HepG2 (cell line): ENCODE results near the gene PALM. TPM values are rescaled to one million over a fixed set of nuclear protein-coding genes. Genes with fewer than 3 reads are reported as not detected.

Experiments
- CHD4 ChIP-seq: fragments of 200-600 bp; sonication (generic); IDR thresholded peaks from 2 replicates; pipeline ENCODE4 v1.7.0; 2017; ENCODE audit warnings: mild to moderate bottlenecking, low read length, borderline replicate concordance
- FLYWCH1 ChIP-seq: sonication (generic); formaldehyde crosslinking; IDR thresholded peaks from 2 replicates; pipeline ENCODE4 v1.8.1; 2023; ENCODE audit warnings: mild to moderate bottlenecking, missing genetic modification reagents
- FOXM1 ChIP-seq: sonication (generic); formaldehyde crosslinking; IDR thresholded peaks from 2 replicates; pipeline ENCODE4 v1.5.0; 2020; ENCODE audit warnings: missing genetic modification reagents
- GPN1 ChIP-seq: sonication (generic); formaldehyde crosslinking; IDR thresholded peaks from 2 replicates; pipeline ENCODE4 v1.5.1; 2020; ENCODE audit warnings: missing genetic modification reagents, borderline replicate concordance
- HDAC6 ChIP-seq: fragments of 200-600 bp; sonication (generic); IDR thresholded peaks from 2 replicates; pipeline ENCODE4 v1.7.0; 2017; ENCODE audit warnings: mild to moderate bottlenecking, antibody characterized with exemption, low read length, low read depth
- HNF4G ChIP-seq, 2 experiments: sonication (generic) in 1 of 2; formaldehyde crosslinking in 1 of 2; IDR thresholded peaks; 2 replicates each; pipeline versions ENCODE4 v1.4.0 to v1.6.1; 2011 to 2020; ENCODE audit warnings: borderline replicate concordance in 2 of 2, low read depth in 2 of 2, mild to moderate bottlenecking in 2 of 2, low read length in 1 of 2, missing genetic modification reagents in 1 of 2, moderate library complexity in 1 of 2
- IKZF5 ChIP-seq: IDR thresholded peaks from 2 replicates; pipeline ENCODE4 v1.6.1; 2018; ENCODE audit warnings: missing genetic modification reagents, mild to moderate bottlenecking, missing compliant biosample characterization
- IRF2 ChIP-seq: IDR thresholded peaks from 2 replicates; pipeline ENCODE4 v1.6.1; 2018; ENCODE audit warnings: missing genetic modification reagents, missing compliant biosample characterization
- MAFG ChIP-seq: sonication (generic); formaldehyde crosslinking; IDR thresholded peaks from 2 replicates; pipeline ENCODE4 v1.5.1; 2020; ENCODE audit warnings: mild to moderate bottlenecking, missing genetic modification reagents
- MLLT10 ChIP-seq: sonication (generic); formaldehyde crosslinking; IDR thresholded peaks from 2 replicates; pipeline ENCODE4 v1.4.0; 2020; ENCODE audit warnings: missing genetic modification reagents
- ONECUT2 ChIP-seq: sonication (generic); formaldehyde crosslinking; IDR thresholded peaks from 2 replicates; pipeline ENCODE4 v1.4.0; 2020; ENCODE audit warnings: missing genetic modification reagents
- RELA ChIP-seq: sonication (generic); formaldehyde crosslinking; IDR thresholded peaks from 2 replicates; pipeline ENCODE4 v1.4.0; 2020; ENCODE audit warnings: missing genetic modification reagents
- SOX5 ChIP-seq: IDR thresholded peaks from 2 replicates; pipeline ENCODE4 v1.6.1; 2016; ENCODE audit warnings: borderline replicate concordance
- STAG1 ChIP-seq: sonication (generic); formaldehyde crosslinking; IDR thresholded peaks from 2 replicates; pipeline ENCODE4 v1.4.0; 2020; ENCODE audit warnings: missing genetic modification reagents
- TCF12 ChIP-seq, 2 experiments: fragments of 450-650 bp in 1 of 2; sonication (generic) in 1 of 2; formaldehyde crosslinking in 1 of 2; IDR thresholded peaks; 2 replicates each; pipeline versions ENCODE4 v1.6.1 to v1.8.0; 2017 to 2022; ENCODE audit warnings: antibody characterized with exemption in 1 of 2, mild to moderate bottlenecking in 1 of 2, missing genetic modification reagents in 1 of 2, moderate library complexity in 1 of 2
- ZNF224 ChIP-seq: sonication (generic); formaldehyde crosslinking; IDR thresholded peaks from 2 replicates; pipeline ENCODE4 v1.5.0; 2020; ENCODE audit warnings: mild to moderate bottlenecking, missing genetic modification reagents
- ZNF230 ChIP-seq: sonication (generic); formaldehyde crosslinking; IDR thresholded peaks from 2 replicates; pipeline ENCODE4 v1.4.0; 2020; ENCODE audit warnings: mild to moderate bottlenecking, missing genetic modification reagents
- ZNF333 ChIP-seq: sonication (generic); formaldehyde crosslinking; IDR thresholded peaks from 2 replicates; pipeline ENCODE4 v1.4.0; 2020; ENCODE audit warnings: mild to moderate bottlenecking, missing genetic modification reagents, borderline replicate concordance
- ZNF431 ChIP-seq: sonication (generic); formaldehyde crosslinking; IDR thresholded peaks from 2 replicates; pipeline ENCODE4 v1.9.0; 2022; ENCODE audit warnings: missing genetic modification reagents, low read depth, mild to moderate bottlenecking, borderline replicate concordance
- ZNF496 ChIP-seq: sonication (generic); formaldehyde crosslinking; IDR thresholded peaks from 2 replicates; pipeline ENCODE4 v1.8.1; 2023; ENCODE audit warnings: mild to moderate bottlenecking, moderate library complexity, missing genetic modification reagents; ENCODE audit not compliant: insufficient replicate concordance
- ZNF674 ChIP-seq: sonication (generic); formaldehyde crosslinking; IDR thresholded peaks from 2 replicates; pipeline ENCODE4 v1.5.0; 2020; ENCODE audit warnings: low read depth, mild to moderate bottlenecking, missing genetic modification reagents
- ZNF704 ChIP-seq: sonication (generic); formaldehyde crosslinking; IDR thresholded peaks from 2 replicates; pipeline ENCODE4 v1.8.1; 2023; ENCODE audit warnings: mild to moderate bottlenecking, inconsistent platforms, moderate library complexity, missing genetic modification reagents, borderline replicate concordance
- ZNF792 ChIP-seq: IDR thresholded peaks from 2 replicates; pipeline ENCODE4 v1.6.1; 2016
- polyA plus RNA-seq, 8 experiments: library from polyadenylated mRNA; depleted of rRNA in 3 of 8; stranded (reverse) in 7 of 8; unstranded in 1 of 8; fragments of >200 nt; fragmentation: Illumina TruSeq in 4 of 8; extraction: Trizol in 4 of 8; gene quantifications; 2 replicates each; pipeline versions ENCODE4 v1.2.1 to v1.2.3, GENCODE V29; 2011 to 2016; ENCODE audit warnings: low read depth in 4 of 8, missing spikeins in 1 of 8, mixed read lengths in 1 of 8; ENCODE audit not compliant: insufficient read depth in 1 of 8
- total RNA-seq, 5 experiments: library from RNA; depleted of rRNA; stranded (reverse); fragments of >200 nt; fragmentation: Illumina TruSeq; extraction: Trizol; gene quantifications; 2 replicates each; pipeline ENCODE4 v1.2.3, GENCODE V29; 2016; ENCODE audit warnings: low read depth in 1 of 5
- TF ChIP-seq, protein P1 (sequence below): sonication (generic); formaldehyde crosslinking; IDR thresholded peaks from 2 replicates; pipeline ENCODE4 v1.4.0; 2020; ENCODE audit warnings: missing genetic modification reagents
- TF ChIP-seq, protein P2 (sequence below): IDR thresholded peaks from 2 replicates; pipeline ENCODE4 v1.6.1; 2012; ENCODE audit warnings: inconsistent platforms

Gene PALM
- total and polyA plus RNA-seq, 2 of the 13 experiments (the other 11 are each of a cell fraction or from before 2014, with no cell fraction given), result 4.0 to 9.7 TPM

DNA sequence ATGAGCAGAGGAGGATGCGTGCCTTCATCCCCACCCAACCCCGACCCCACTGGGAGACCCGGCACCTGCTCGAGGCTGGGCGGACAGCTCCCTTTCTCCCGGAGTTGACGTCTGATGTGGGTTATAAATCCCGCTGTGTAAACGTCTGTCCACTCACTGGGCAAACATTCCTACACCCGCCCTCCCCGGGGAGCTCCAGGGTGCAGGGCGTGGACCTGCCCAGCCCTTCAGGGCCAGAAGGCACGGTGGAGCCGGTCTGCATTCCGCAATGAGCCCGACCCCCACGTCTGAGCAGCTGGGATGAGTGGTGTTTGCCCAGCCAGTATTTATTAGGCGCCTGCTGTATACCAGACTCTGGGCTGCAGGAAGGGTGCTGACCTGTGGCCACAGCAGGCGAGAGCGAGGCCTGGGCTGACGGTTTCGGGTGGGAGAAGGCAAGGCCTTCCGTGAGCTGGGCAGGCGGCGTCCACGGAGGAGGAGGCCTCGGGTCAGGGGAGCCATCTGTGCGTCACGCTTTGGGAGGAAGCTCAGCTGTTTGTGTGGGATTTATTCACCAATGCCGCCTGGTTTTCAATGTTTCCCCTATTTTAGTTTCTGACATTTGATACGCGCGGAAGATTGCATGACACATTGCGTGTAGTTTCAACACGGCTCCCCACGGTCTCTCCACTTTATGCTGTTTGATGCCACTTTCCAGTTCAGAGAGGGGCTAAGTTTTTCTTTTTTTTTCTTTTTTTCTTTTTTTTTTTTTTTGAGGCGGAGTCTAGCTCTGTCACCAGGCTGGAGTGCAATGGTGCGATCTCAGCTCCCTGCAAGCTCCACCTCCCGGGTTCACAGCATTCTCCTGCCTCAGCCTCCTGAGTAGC lies 44.1 kb downstream of the PALM start (continued):
- TF ChIP-seq HDAC6 (no peak), RELA (CRISPR knock-in tag) (no peak), ZNF230 (no peak), CHD4 (no peak), GPN1 (CRISPR knock-in tag) (no peak), ZNF333 (CRISPR knock-in tag) (no peak), ZNF674 (CRISPR knock-in tag) (no peak), STAG1 (CRISPR knock-in tag) (no peak), ZNF431 (CRISPR knock-in tag) (no peak), IRF2 (no peak; the same call in 1 of the 2 replicates), ZNF792 (CRISPR knock-in tag) (no peak), FLYWCH1 (CRISPR knock-in tag) (no peak), SOX5 (CRISPR knock-in tag) (peak; percentile 57; the same call in 1 of the 2 replicates), FOXM1 (CRISPR knock-in tag) (no peak), ONECUT2 (CRISPR knock-in tag) (no peak), IKZF5 (0 out of 2 replicates have a peak, but pooled peaks have one; percentile 25), ZNF704 (CRISPR knock-in tag) (no peak), TCF12 (IDR thresholded peaks at IDR 0.05) (no peak), TCF12 (CRISPR knock-in tag; IDR thresholded peaks at IDR 0.05) (no peak), MAFG (CRISPR knock-in tag) (no peak), MLLT10 (CRISPR knock-in tag) (no peak), ZNF224 (CRISPR knock-in tag) (no peak; the same call in 1 of the 2 replicates), ZNF496 (no peak), HNF4G (IDR thresholded peaks at IDR 0.05; ENCODE audit: borderline replicate concordance, low read depth, low read length) (peak; percentile 20; the same call in 1 of the 2 replicates), HNF4G (CRISPR knock-in tag; IDR thresholded peaks at IDR 0.05; ENCODE audit: borderline replicate concordance, low read depth) (no peak)
- TF ChIP-seq, protein P1, sequence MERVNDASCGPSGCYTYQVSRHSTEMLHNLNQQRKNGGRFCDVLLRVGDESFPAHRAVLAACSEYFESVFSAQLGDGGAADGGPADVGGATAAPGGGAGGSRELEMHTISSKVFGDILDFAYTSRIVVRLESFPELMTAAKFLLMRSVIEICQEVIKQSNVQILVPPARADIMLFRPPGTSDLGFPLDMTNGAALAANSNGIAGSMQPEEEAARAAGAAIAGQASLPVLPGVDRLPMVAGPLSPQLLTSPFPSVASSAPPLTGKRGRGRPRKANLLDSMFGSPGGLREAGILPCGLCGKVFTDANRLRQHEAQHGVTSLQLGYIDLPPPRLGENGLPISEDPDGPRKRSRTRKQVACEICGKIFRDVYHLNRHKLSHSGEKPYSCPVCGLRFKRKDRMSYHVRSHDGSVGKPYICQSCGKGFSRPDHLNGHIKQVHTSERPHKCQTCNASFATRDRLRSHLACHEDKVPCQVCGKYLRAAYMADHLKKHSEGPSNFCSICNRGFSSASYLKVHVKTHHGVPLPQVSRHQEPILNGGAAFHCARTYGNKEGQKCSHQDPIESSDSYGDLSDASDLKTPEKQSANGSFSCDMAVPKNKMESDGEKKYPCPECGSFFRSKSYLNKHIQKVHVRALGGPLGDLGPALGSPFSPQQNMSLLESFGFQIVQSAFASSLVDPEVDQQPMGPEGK (CRISPR knock-in tag), result peak; percentile 90
- TF ChIP-seq, protein P2, sequence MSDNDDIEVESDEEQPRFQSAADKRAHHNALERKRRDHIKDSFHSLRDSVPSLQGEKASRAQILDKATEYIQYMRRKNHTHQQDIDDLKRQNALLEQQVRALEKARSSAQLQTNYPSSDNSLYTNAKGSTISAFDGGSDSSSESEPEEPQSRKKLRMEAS, result peak; percentile 32; the same call in 1 of the 2 replicates
